Neural progenitor cell (in vitro differentiated cells): ENCODE results near the gene MAP6. TPM values are rescaled to one million over a fixed set of nuclear protein-coding genes. Genes with fewer than 3 reads are reported as not detected.

Source experiments
- DNase-seq: peaks from one replicate; pipeline ENCODE4 v3.0.0-alpha.2; 2016; ENCODE audit warnings: low spot score
- H2AFZ ChIP-seq: fragments of 200-600 bp; sonication (generic); replicated peaks from 2 replicates; pipeline ENCODE4 v1.6.1; 2016; ENCODE audit warnings: antibody characterized with exemption
- H3F3A ChIP-seq: fragments of 200-600 bp; sonication (generic); 2 replicates; pipeline ENCODE4 v1.6.1; 2016; ENCODE audit warnings: antibody characterized with exemption, low read depth
- H3K27ac ChIP-seq: fragments of 200-600 bp; sonication (generic); 2 replicates; pipeline ENCODE4 v1.5.1; 2016; ENCODE audit warnings: mild to moderate bottlenecking
- H3K27me3 ChIP-seq: fragments of 200-600 bp; sonication (generic); 2 replicates; pipeline ENCODE4 v1.6.1; 2016; ENCODE audit warnings: mild to moderate bottlenecking, moderate library complexity
- H3K36me3 ChIP-seq: fragments of 200-600 bp; sonication (generic); 2 replicates; pipeline ENCODE4 v1.5.1; 2016
- H3K4me1 ChIP-seq: fragments of 200-600 bp; sonication (generic); 2 replicates; pipeline ENCODE4 v1.6.1; 2016; ENCODE audit warnings: mixed run types
- H3K4me2 ChIP-seq: fragments of 200-600 bp; sonication (generic); 2 replicates; pipeline ENCODE4 v1.6.1; 2016
- H3K4me3 ChIP-seq: fragments of 200-600 bp; sonication (generic); 2 replicates; pipeline ENCODE4 v1.5.1; 2016
- H3K79me2 ChIP-seq: fragments of 200-600 bp; sonication (generic); 2 replicates; pipeline ENCODE4 v1.6.1; 2016; ENCODE audit warnings: low read depth
- H3K9ac ChIP-seq: fragments of 200-600 bp; sonication (generic); 2 replicates; pipeline ENCODE4 v1.6.1; 2016
- H3K9me3 ChIP-seq: fragments of 200-600 bp; sonication (generic); 2 replicates; pipeline ENCODE4 v1.5.1; 2016; ENCODE audit warnings: low read depth
- H4K20me1 ChIP-seq: fragments of 200-600 bp; sonication (generic); 2 replicates; pipeline ENCODE4 v1.6.1; 2016; ENCODE audit warnings: low read depth
- H3K27ac Mint-ChIP-seq: 3 replicates; pipeline ENCODE4 v1.8.0; 2021; ENCODE audit warnings: mixed read lengths
- H3K27me3 Mint-ChIP-seq: 2 replicates; pipeline ENCODE4 v1.8.0; 2022; ENCODE audit warnings: low read depth, mild to moderate bottlenecking, inconsistent platforms, moderate library complexity, mixed read lengths; ENCODE audit not compliant: insufficient read depth
- H3K36me3 Mint-ChIP-seq: 3 replicates; pipeline ENCODE4 v1.8.0; 2021; ENCODE audit warnings: mixed read lengths
- H3K4me1 Mint-ChIP-seq: 3 replicates; pipeline ENCODE4 v1.8.0; 2021; ENCODE audit warnings: mixed read lengths
- H3K4me3 Mint-ChIP-seq: 3 replicates; pipeline ENCODE4 v1.8.0; 2021; ENCODE audit warnings: mild to moderate bottlenecking, moderate library complexity, mixed read lengths
- H3K9me3 Mint-ChIP-seq: 3 replicates; pipeline ENCODE4 v1.8.0; 2020; ENCODE audit warnings: mixed read lengths
- CTCF ChIP-seq: fragments of 200-600 bp; sonication (generic); IDR thresholded peaks from 2 replicates; pipeline ENCODE4 v1.5.1; 2017; ENCODE audit warnings: antibody characterized with exemption, mild to moderate bottlenecking
- EZH2 ChIP-seq: fragments of 200-600 bp; sonication (generic); IDR thresholded peaks from 2 replicates; pipeline ENCODE4 v1.6.1; 2017; ENCODE audit warnings: antibody characterized with exemption, mild to moderate bottlenecking, moderate library complexity
- EZH2phosphoT487 ChIP-seq: fragments of 200-600 bp; sonication (generic); IDR thresholded peaks from 2 replicates; pipeline ENCODE4 v1.6.1; 2017; ENCODE audit warnings: antibody characterized with exemption
- total RNA-seq: library from RNA; depleted of rRNA; stranded (reverse); fragments of >200 nt; gene quantifications from 2 replicates; pipeline ENCODE4 v1.2.3, GENCODE V29; 2015; ENCODE audit warnings: low replicate concordance

The MAP6 gene
- total RNA-seq, 1 donor from 2014 or later: 9.9 TPM

DNA sequence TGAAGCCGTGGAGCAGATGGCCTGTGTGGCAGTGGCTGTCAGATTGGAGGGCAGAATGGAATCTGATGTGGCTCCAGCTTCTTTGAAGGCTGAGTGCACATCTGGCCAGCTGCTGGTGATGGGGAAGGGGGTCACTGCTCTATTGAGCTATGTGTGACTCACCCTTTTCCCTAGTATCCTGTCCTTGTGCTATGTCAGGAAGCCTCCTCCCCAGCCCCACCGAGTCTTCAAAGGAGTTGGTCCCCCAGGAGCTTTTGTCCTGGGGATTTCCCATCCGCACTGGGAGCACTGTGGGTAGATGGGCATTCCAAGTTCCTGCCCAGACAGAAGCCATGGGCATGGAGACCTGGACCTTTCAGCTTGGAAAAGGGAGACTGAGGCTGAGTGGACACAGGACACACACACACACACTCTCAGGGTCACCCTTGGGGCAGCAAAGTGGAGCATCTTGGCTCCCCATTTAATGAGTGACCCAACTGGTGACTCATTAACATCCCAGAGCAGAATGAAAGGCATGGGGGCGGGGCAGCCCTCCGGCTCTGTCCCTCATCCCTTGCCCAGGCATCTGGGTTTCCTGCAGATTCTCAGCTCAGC is 103.5 kb downstream of the MAP6 start:
- peaks cover 81% of the 10 kb centered on the region for H3K79me2 ChIP-seq
- no peaks in the 10 kb centered on the region for H3K27me3 ChIP-seq
- H3K4me3 ChIP-seq: no peak overlapping the region
- H3K36me3 ChIP-seq: no peaks in the 10 kb centered on the region
- peaks cover 41% of the 10 kb centered on the region for H3F3A ChIP-seq
- Mint-ChIP-seq H3K36me3 (peaks cover 19% of the 10 kb centered on the region), H3K27ac (peak overlapping the region; percentile 67), H3K4me3 (peak overlapping the region; percentile 46), H3K27me3 (peaks cover 6% of the 10 kb centered on the region), H3K4me1 (peaks cover 46% of the 10 kb centered on the region), H3K9me3 (no peaks in the 10 kb centered on the region)
- no peak overlapping the region for H2AFZ ChIP-seq
- peak overlapping the region; percentile 94 for H3K4me2 ChIP-seq
- H3K9me3 ChIP-seq: no peaks in the 10 kb centered on the region
- no peak for DNase-seq
- H3K27ac ChIP-seq: no peak overlapping the region
- H3K4me1 ChIP-seq: peaks cover 33% of the 10 kb centered on the region
- TF ChIP-seq EZH2: no peak
- no peak for TF ChIP-seq CTCF
- no peak for TF ChIP-seq EZH2phosphoT487
- H3K9ac ChIP-seq: no peak overlapping the region
- H4K20me1 ChIP-seq: peaks cover 46% of the 10 kb centered on the region

DNA sequence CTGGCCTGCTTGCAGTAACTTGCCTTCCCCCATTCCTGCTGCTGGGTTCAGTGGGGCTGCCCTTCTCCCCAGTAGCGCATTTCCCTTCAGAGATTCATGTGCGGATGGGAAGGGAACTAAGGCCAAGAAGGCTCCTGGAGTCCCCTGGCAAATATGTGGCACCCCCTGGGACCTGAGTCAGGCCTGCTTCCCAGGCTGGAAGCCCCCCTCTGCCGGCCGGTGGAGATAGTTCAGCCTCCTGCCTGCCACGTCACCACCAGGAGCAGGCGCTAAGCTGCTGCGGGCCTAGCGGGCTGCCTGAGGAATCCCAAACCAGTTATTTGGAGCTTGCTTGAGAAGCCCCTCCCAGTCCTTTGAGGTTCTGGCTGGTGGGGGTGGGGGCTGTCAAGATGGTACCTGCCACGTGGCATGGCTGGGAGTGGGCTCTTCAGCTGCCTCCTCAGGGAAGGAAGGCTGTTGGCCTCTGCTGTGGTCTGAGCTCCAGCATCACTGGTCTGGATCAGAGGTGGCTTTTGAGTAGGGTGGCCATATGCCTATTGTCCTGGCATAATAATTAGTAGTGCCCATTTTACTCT is 104.8 kb downstream of the MAP6 start:
- DNase-seq: peak; percentile 91
- H3K27ac ChIP-seq: peak overlapping the region; percentile 94
- peaks cover 46% of the 10 kb centered on the region for H4K20me1 ChIP-seq
- peak overlapping the region; percentile 77 for H3K4me3 ChIP-seq
- H2AFZ ChIP-seq: no peak overlapping the region
- Mint-ChIP-seq H3K27me3 (peaks cover 6% of the 10 kb centered on the region), H3K27ac (peak overlapping the region; percentile 99), H3K4me3 (peak overlapping the region; percentile 95), H3K9me3 (no peaks in the 10 kb centered on the region), H3K36me3 (peaks cover 16% of the 10 kb centered on the region), H3K4me1 (peaks cover 59% of the 10 kb centered on the region)
- H3K27me3 ChIP-seq: no peaks in the 10 kb centered on the region
- peaks cover 44% of the 10 kb centered on the region for H3K4me1 ChIP-seq
- TF ChIP-seq EZH2phosphoT487: no peak
- peak; percentile 62 for TF ChIP-seq CTCF
- peak overlapping the region; percentile 85 for H3K9ac ChIP-seq
- no peaks in the 10 kb centered on the region for H3K36me3 ChIP-seq
- peaks cover 70% of the 10 kb centered on the region for H3K79me2 ChIP-seq
- no peaks in the 10 kb centered on the region for H3K9me3 ChIP-seq
- peaks cover 50% of the 10 kb centered on the region for H3F3A ChIP-seq
- H3K4me2 ChIP-seq: peak overlapping the region; percentile 94

- Histone ChIP-seq H3K4me3 (peak overlapping the region; percentile 77), H4K20me1 (peaks cover 45% of the 10 kb centered on the region)
These were observed 105.3 kb downstream of the MAP6 start for GRCh38 chr11:75563501-75563977.

More at GRCh38 chr11:75563501-75563977, 105.3 kb downstream of the MAP6 start:
- H3K4me1 Mint-ChIP-seq: peaks cover 63% of the 10 kb centered on the region
- H3F3A ChIP-seq: peaks cover 56% of the 10 kb centered on the region
- peak overlapping the region; percentile 95 for H3K4me3 Mint-ChIP-seq
- TF ChIP-seq CTCF: no peak
- H2AFZ ChIP-seq: no peak overlapping the region
- H3K27me3 Mint-ChIP-seq: peaks cover 9% of the 10 kb centered on the region
- no peaks in the 10 kb centered on the region for H3K9me3 ChIP-seq
- H3K9ac ChIP-seq: peak overlapping the region; percentile 85
- H3K4me1 ChIP-seq: peaks cover 46% of the 10 kb centered on the region
- no peaks in the 10 kb centered on the region for H3K9me3 Mint-ChIP-seq
- no peaks in the 10 kb centered on the region for H3K27me3 ChIP-seq
- peaks cover 11% of the 10 kb centered on the region for H3K36me3 Mint-ChIP-seq
- H3K79me2 ChIP-seq: peaks cover 65% of the 10 kb centered on the region
- no peaks in the 10 kb centered on the region for H3K36me3 ChIP-seq
- H3K27ac Mint-ChIP-seq: peak overlapping the region; percentile 99
- H3K4me2 ChIP-seq: peak overlapping the region; percentile 94
- no peak for DNase-seq
- peak overlapping the region; percentile 94 for H3K27ac ChIP-seq
